GM19025 (cell line): ENCODE data around the gene AP3B1.

ENCODE experiments used
- ATAC-seq: cut with Tn5 transposase; IDR thresholded peaks from one replicate; pipeline ENCODE4 v1.9.1; 2021; ENCODE audit warnings: mild to moderate bottlenecking, low read depth, moderate library complexity; ENCODE audit not compliant: unreplicated experiment

AP3B1 gene

DNA sequence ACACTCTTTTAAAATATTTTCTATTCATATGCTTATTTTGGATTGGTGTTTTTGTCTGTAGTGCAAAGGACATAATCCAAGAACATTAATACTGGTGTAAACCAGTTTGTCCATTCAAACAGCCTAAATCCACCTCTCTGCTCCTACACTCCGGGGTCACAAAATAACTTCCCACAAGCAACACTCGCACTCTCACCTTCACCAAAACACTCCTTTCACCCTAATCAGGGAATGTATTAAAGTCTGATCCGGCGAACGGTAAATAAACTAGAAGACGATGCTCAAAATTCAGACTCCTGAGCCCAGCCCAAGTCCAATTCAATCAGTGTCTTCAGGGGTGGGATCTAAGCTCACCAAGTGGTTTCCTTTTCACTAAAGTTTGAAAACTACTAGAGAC, 649 bp downstream of the AP3B1 start:
- ATAC-seq: no peak

GRCh38 chr5:78291687-78292086, 2.8 kb downstream of the AP3B1 start:
- ATAC-seq: no peak

DNA sequence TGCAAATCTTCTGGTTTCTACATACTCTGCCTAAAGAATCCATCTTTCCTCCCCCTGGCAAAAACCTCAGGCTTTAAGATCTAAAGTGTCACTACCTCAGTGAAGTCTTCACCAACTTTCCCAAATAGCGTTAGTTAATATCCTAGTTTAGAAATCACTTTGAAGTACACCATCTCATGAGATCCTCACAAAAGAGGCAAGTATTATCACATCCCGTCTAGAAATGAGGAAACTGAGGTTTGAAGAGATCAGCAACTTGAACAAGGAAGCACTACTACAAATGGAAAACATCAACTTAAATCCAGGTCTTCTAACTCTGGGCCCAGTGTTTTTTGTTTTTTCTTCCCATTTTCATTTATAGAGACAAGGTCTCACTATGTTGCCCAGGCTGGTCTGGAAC, 4.6 kb downstream of the AP3B1 start:
- no peak for ATAC-seq

- no peak for ATAC-seq
Measured at GRCh38 chr5:78288246-78288645, 6.3 kb downstream of the AP3B1 start.

- no peak for ATAC-seq
Measured at GRCh38 chr5:78287833-78288232, 6.7 kb downstream of the AP3B1 start.

DNA sequence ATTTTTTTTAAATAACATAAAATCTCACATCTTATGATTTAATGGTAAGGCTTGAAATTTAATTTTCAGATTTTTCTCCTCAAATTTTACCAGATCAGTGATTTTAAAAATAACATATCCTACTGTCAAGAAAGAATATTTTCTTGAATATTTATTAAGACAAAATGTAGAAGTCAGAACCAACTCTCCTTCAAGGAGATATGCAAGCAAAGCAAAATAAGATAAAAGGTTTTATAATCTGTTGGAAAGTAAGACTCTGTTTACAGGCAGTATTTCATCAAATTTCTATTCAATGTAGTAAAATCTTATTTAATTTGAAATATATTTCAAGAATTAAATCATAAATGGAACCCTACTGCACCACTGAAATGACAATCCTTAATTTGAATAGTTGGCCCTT, 7.3 kb downstream of the AP3B1 start:
- ATAC-seq: no peak

DNA sequence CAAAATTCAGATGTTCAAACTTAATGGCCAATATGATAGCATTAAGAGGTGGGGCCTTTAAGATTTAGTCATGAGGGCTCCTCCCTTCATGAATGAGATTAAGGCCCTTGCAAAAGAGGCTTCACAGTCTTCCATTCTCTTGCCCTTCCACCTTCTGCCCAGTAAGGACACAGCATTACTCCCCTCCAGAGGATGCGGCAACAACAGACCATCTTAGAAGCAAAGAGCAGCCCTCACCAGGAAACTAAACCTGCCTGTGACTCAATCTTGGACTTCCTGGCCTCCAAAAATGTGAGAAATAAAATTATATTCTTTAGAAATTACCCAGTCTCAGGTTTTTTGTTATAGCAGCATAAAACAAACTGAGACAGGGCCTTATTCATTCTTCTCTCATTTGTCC, 8.2 kb downstream of the AP3B1 start:
- no peak for ATAC-seq

DNA sequence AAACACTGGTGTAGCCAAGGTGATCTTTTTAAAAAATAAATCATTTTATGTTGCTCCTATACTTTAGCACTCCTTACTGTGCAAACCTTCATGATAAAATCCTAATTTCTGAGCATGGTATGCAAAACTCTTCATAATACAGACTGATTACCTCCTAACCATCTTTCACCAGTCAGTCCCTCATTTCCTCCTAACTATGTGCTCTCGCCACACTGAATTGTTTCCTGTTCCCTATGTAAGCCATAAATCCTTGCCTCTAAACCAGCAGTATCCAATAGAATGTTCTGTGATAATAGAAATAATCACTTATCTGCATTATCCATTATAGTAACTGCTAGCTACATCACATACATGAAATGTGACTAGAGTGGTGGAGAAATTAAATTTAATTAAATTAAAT, 10.7 kb downstream of the AP3B1 start:
- ATAC-seq: no peak

DNA sequence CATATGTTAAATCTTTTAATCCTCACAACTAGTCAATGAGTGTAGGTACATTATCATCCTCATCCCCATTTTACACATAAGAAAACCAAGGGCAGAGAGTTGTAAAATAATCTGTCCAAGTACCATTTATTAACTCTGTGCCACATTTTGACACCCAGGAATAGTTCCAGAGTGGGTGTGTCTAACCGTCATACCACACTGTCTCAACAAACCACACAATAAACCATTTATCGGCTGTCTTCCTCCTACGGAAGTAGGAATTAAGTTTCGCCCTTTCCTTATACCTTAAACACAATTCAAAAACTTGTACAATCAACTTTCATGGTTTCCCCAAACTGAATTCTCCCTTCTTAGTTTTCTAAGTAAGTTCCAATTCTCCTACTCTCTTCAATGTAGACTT, 11.4 kb downstream of the AP3B1 start:
- no peak for ATAC-seq

- no peak for ATAC-seq
Measured at GRCh38 chr5:78280261-78280660, 14.2 kb downstream of the AP3B1 start.

DNA sequence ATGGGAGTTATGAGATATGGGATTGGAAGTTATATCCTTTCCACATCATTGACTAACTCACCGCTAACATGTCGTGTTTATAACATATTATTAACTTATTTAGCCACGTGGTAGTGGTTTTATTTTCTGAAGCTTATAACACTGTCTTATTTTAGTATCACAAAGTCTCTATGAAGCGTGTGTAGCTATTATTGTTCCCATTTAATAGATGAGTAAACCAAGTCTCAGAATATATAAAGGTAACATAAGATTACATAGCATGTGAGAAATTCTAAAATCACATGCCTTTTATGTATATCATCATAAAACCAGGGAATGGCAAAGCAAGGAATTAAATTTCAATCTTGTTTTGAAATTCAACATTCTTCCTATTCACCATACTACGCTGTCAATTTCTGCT, 15.3 kb downstream of the AP3B1 start:
- no peak for ATAC-seq

GRCh38 chr5:78277715-78278114, 16.8 kb downstream of the AP3B1 start:
- no peak for ATAC-seq

DNA sequence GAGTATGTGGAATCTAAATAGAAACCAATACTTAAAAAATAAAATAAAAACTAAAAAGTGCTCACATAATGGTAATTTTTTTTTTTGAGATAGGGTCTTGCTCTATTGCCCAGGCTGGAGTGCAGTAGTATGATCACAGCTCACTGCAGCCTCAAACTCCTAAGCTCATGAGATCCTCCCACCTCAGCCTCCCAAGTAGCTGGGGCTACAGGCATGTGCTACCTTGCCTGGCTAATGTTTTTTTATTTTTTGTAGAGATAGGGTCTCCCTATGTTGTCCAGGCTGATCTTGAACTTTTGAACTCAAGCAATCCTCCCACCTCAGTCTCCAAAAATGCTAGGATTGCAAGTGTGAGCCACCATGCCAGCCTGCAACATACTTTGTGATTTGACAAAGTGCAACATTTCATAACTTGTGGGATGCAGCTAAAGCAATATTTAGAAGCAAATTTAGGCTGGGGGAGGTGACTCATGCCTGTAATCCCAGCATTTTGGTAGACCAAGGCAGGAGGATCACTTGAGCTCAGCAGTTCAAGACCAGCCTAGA, 18.4 kb downstream of the AP3B1 start:
- no peak for ATAC-seq

DNA sequence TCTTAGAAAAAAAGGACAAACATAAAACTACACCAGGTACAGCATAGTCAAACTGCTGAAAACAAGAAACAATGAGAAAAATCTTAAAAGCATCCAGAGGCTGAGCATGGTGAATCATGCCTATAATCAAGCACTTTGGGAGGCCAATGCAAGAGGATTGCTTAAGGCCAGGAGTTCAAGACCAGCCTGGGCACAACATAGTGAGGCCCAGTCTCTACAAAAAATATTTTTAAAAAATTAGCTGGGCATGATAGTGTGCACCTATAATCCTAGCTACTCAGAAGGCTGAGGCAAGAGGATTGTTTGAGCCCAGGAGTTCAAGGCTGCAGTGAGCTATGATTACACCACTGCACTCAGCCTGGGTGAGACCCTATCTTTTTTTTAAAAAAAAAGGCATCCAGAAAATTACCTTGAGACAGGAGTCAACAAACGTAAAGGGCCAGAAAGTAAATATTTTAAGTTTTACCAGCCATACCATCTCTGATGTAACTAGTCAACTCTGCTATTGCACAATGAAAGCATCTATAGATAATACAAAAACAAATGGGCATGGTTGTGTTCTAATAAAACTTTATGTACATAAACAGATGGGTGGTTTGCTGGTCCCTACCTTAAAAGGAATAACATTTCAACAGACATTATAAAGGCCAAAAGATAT, 19.8 kb downstream of the AP3B1 start:
- ATAC-seq: no peak

- no peak for ATAC-seq
Measured at GRCh38 chr5:78273436-78273835, 21.1 kb downstream of the AP3B1 start.

DNA sequence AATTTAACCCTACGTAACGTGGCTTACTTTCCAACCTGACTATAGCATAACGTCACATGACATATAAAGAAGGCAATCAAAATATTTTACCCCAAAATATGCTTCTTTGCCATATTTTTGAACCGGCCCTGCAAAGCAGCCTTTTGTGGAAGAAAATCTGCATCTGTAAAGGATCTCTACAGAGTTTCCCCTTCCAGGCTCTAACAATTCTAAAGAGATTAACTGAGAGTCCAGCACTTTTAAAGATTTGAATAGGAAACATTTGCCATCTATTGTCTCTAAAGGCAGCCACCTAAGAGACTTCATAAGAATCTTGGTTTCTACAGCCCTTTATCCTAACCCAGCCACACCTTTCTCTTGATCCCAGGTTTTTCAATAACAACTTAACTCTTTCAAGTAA, 22.7 kb downstream of the AP3B1 start:
- no peak for ATAC-seq

- no peak for ATAC-seq
Measured at GRCh38 chr5:78269088-78269703, 25.3 kb downstream of the AP3B1 start.

DNA sequence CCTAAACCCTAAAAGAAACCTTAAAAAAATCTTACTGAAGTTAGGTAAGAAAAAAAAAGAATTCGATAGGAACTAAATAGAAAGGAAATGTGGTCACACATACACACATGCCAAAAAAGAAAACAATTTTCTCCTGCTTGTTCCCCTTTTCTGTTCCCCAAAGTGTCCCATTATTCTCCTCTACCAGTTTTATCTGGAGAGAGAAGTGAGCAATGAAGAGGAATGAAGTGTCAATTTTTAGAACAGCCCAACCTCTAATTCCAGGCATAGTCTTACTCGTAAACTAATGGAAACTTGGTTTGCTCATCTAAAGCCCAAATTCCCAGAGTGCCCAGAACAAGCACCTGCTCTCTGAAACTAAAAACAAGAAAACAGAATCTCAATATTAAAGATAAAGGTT, 26.1 kb downstream of the AP3B1 start:
- no peak for ATAC-seq

DNA sequence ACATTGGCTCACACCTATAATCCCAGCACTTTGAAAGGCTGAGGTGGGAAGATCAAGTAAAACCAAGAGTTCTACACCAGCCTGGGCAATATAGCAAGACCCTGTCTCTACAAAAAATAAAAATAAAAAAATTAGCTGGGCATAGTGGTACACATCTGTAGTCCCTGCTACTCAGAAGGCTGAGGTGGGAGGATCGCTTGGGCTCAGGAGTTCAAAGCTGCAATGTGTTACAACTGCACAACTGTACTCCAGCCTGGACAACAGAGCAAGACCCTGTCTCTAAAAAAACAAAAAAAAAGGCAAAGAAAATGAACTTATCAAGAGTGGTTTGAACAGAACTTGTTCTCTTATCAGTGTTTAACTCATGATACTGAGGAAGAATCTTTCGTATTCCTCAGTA, 29.3 kb downstream of the AP3B1 start:
- ATAC-seq: no peak

- no peak for ATAC-seq
Measured at GRCh38 chr5:78264600-78264999, 29.9 kb downstream of the AP3B1 start.

GRCh38 chr5:78260771-78261170, 33.7 kb downstream of the AP3B1 start:
- ATAC-seq: no peak

DNA sequence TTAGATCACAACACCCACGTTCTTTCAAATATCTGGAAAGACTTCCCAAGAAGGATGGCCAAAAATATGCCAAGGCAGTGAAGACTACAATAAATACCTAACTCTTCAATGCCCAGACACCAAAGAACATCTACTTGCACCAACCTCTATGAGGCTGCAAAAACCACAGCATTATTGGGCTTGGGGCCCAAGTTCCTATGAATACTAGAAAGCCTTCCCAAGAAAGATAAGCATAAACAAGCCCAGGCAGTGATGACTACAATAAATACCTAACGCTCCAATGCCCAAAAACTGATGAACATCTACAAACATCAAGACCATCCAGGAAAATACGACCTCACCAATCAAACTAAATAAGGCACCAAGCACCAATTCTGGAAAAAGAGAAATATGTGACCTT, 41.3 kb downstream of the AP3B1 start:
- ATAC-seq: no peak
